Heart left ventricle (tissue), 16 donors: ENCODE measurements around the gene FAM83G. TPM values are rescaled to one million over a fixed set of nuclear protein-coding genes. Genes with fewer than 3 reads are reported as not detected.
"Not testable (repeated sequence)": the region's sequence is repeated elsewhere in the genome, so short reads cannot be mapped to it uniquely, and the experiment has no call there.

Experiments used
- ATAC-seq, 4 donors: fragments of 200-7000 bp; cut with Tn5 transposase; one replicate each; pipeline ENCODE4 v1.9.1; 2020 to 2022; ENCODE audit warnings: moderate library complexity in 4 of 4, mild to moderate bottlenecking in 3 of 4, moderate number of reproducible peaks in 1 of 4
- DNase-seq, 5 donors: peaks; one replicate each; pipeline ENCODE4 v3.0.0-alpha.2; 2020
- H3K27ac ChIP-seq, 12 donors: fragments of 200-600 bp; sonication (generic) in 4 of 12; one replicate each; pipeline versions ENCODE4 v1.5.0 to v1.8.0; 2016 to 2022; ENCODE audit warnings: mild to moderate bottlenecking in 2 of 12
- H3K27me3 ChIP-seq, 9 donors: fragments of 200-600 bp; sonication (generic) in 2 of 9; one replicate each; pipeline versions ENCODE4 v1.5.1 to v1.8.0; 2016 to 2022; ENCODE audit warnings: mild to moderate bottlenecking in 3 of 9
- H3K36me3 ChIP-seq, 9 donors: fragments of 200-600 bp; sonication (generic) in 2 of 9; one replicate each; pipeline versions ENCODE4 v1.5.0 to v1.8.0; 2018 to 2022; ENCODE audit warnings: mild to moderate bottlenecking in 2 of 9
- H3K4me1 ChIP-seq, 12 donors: fragments of 200-600 bp; sonication (generic) in 4 of 12; one replicate each; pipeline versions ENCODE4 v1.5.0 to v1.8.0; 2016 to 2022; ENCODE audit warnings: mild to moderate bottlenecking in 3 of 12
- H3K4me3 ChIP-seq, 12 donors: fragments of 200-600 bp; sonication (generic) in 4 of 12; one replicate each; pipeline versions ENCODE4 v1.5.0 to v1.8.0; 2017 to 2022; ENCODE audit warnings: mild to moderate bottlenecking in 9 of 12, moderate library complexity in 4 of 12
- H3K9me3 ChIP-seq, 12 donors: fragments of 200-600 bp; sonication (generic) in 4 of 12; one replicate each; pipeline versions ENCODE4 v1.5.0 to v1.8.0; 2016 to 2022; ENCODE audit warnings: mild to moderate bottlenecking in 1 of 12
- WGBS, 4 donors: extraction: QIAGEN DNeasy Blood & Tissue Kit in 2 of 4; methylation state at CpG; one replicate each; pipeline versions ENCODE4 v1.1.5 to v1.1.7; 2013 to 2018; 5-methylcytosine and 5-hydroxymethylcytosine counted together
- intact Hi-C, 10 donors: fragments of 100-400 bp; cut with DNase I; formaldehyde crosslinking; loops; one replicate each; pipeline versions ENCODE4 v1.11.1 to v1.14.2; 2022
- polyA plus RNA-seq, 2 donors: library from polyadenylated mRNA; stranded (reverse); fragments of 200-250 nt; gene quantifications; one replicate each; pipeline ENCODE4 v1.2.3, GENCODE V29; 2013
- total RNA-seq, 9 donors: library from RNA; depleted of rRNA in 2 of 9; stranded (reverse); fragments of >200 nt in 2 of 9; fragmentation: NEBNext Ultra II Directional in 3 of 9; extraction: Animal tissue kit (Norgen Biotek cat#: 25700) in 3 of 9; gene quantifications; one replicate each; pipeline versions ENCODE4 v1.1.0 to v1.2.4, GENCODE V29; 2016 to 2023
- TF ChIP-seq, protein P1 (sequence below), 12 donors: fragments of 200-600 bp; sonication (generic) in 4 of 12; IDR thresholded peaks; one replicate each; pipeline versions ENCODE4 v1.5.0 to v1.8.0; 2018 to 2022; ENCODE audit warnings: antibody characterized with exemption in 12 of 12, mild to moderate bottlenecking in 5 of 12
- donor health status: ischemic (EF 13 %, LVEDD 7.1; RV severe dilation, severe dysfunction).
- donor health status: healthy with polysubstance abuse.
- donor health status: DM: no; HTN: yes; CAD: no.
- donor health status: DM: no; HTN: no; CAD: no.
- donor health status: ischemic (EF 25% LVEDD 6.9; RV normal size, moderate dysfunction).
- donor health status: ischemic (EF 25% LVEDD 5.7; RV mildly dilated, moderate dysfunction).
- donor health status: healthy.
- donor health status: DM: yes; HTN: yes; CAD: no.
- donor health status: ischemic (EF 35%, LVEDD 5.7; RV mildly dilated, moderate dysfunction).
- donor health status: nonischemic (EF 11% LVEDD 7.7; RV severe dilation, severe dysfunction).
- donor health status: DM: yes; HTN: yes; CAD: no.
- donor health status: PGD.
- donor health status: ischemic (EF 29% LVEDD 5.4; RV normal size, mild dysfunction).
- donor health status: nonischemic (EF 23%, LVEDD 6.1; RV moderate dilation, normal function).

FAM83G gene
- total and polyA plus RNA-seq, 11 donors, result 1.2 to 12.8 (median 1.8) TPM

DNA sequence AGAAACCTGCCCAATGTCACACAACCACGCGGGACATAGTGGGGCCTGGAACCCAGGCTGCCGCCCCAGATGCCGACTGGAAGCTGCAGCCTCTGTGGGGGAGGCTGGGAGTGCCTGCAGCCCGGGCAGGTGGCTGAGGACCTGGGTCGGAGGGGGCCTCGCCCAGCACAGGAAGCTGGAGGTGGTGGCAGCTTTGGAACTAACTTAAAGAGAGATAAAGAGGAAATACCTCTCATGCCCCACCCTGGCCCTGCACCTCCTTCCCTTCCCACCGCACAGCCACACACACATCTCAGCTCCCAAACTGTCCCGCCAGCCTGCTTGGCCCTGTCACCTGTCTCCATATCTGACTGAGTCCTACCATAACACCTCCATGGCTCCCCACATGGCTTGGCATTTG, 35.8 kb upstream of the FAM83G start:
- ATAC-seq, H3K27ac ChIP-seq, DNase-seq, H3K9me3 ChIP-seq, intact Hi-C loops, H3K27me3 ChIP-seq, H3K4me1 ChIP-seq, H3K4me3 ChIP-seq, H3K36me3 ChIP-seq: not testable (repeated sequence)
- WGBS, 4 donors, result no CpG with 5 or more reads among the region's 9 CpGs

- intact Hi-C loops, result not testable (repeated sequence)
- ATAC-seq, result peak in 1 of 4 donors; percentile 8
- WGBS, 4 donors, result no CpG with 5 or more reads among the region's 12 CpGs
Measured at GRCh38 chr17:19038730-19039129, 34.2 kb upstream of the FAM83G start.

GRCh38 chr17:19038007-19038406, 33.4 kb upstream of the FAM83G start:
- H3K36me3 ChIP-seq, H3K27ac ChIP-seq, DNase-seq, H3K9me3 ChIP-seq, H3K4me3 ChIP-seq, H3K4me1 ChIP-seq, H3K27me3 ChIP-seq, intact Hi-C loops: not testable (repeated sequence)
- ATAC-seq, result peak; percentile 81 to 88 (median 82)
- no CpG with 5 or more reads among the region's 17 CpGs for WGBS, 4 donors

More at GRCh38 chr17:19038730-19039129, 34.2 kb upstream of the FAM83G start:
- H3K4me1 ChIP-seq, H3K36me3 ChIP-seq, H3K27me3 ChIP-seq, DNase-seq, H3K9me3 ChIP-seq, H3K4me3 ChIP-seq, H3K27ac ChIP-seq: not testable (repeated sequence)

DNA sequence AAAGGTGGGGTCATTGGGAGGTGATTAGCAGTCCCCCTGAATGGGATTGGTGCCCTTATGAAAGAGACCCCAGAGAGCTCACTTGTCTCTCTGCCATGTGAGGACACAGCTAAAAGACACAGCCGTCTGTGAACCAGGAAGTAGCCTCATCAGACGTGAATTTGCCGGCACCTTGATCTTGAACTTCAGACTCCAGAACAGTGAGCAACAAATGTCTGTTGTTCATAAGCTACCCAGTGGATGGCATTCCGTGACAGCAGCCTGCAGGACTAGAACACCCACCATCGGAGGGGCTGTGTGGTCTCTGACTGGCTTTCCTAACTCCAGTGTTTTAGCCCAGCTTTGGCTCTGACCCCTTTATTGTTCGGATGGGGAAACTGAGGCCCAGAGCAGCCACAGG, 33.0 kb upstream of the FAM83G start:
- ATAC-seq, DNase-seq, H3K27ac ChIP-seq, H3K36me3 ChIP-seq, H3K27me3 ChIP-seq, intact Hi-C loops, H3K9me3 ChIP-seq, H3K4me1 ChIP-seq, H3K4me3 ChIP-seq: not testable (repeated sequence)
- 17 to 43% methylated on average over 1 of the region's 6 CpGs; no CpG with 5 or more reads in 2 of the 4 donors for WGBS, 4 donors

DNA sequence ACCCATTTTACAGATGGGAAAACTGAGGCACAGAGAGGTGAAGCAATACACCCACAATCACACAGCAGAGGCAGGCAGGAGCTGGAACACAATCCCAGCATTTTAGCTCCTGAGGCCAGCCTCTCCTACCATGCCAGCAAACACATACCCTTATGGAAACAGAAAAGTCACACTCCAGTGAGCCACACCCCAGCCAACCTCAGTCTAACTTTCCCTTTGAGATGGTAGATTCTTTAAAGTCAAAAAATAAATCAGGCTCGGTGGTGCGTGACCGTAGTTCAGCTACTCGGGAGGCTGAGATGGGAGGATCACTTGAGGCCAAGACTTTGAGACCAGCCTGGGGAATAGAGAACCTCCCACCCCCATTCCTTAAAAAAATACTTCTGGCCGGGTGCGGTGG, 31.6 kb upstream of the FAM83G start:
- DNase-seq, H3K4me3 ChIP-seq, intact Hi-C loops, H3K4me1 ChIP-seq, H3K36me3 ChIP-seq, H3K27ac ChIP-seq, H3K27me3 ChIP-seq, ATAC-seq, H3K9me3 ChIP-seq: not testable (repeated sequence)
- no CpG with 5 or more reads among the region's 6 CpGs for WGBS, 4 donors

DNA sequence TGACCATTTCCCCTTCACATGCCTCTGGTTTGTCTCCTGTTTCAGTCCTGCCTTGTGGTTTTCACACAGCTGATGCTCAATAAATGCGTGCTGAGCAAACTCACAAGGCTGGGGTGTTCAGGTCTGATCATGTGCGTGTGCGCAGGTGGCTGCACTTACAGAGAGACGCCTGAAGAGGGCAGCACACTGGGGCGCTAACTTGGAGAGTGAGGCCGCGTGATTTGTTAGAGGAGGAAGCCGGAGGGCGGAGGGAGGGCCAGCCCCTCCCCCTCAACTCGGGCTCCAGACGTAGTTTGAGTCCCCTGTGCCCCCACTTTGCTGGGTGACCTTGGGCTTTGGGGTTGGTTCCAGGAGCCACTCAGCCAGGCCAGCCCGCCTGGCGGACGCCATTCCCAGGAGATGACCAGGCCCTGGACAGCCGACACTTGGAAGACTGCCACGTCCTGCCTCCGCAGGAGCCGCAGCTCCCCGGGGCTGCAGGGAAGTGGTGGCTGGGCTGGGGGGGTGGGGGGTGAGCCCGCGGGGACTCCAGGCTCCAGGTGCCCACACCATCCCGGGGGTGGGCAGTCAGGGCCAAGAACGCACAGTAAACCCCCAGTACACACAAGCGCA, 27.9 kb upstream of the FAM83G start:
- H3K4me1 ChIP-seq, intact Hi-C loops, H3K36me3 ChIP-seq, H3K27me3 ChIP-seq, H3K9me3 ChIP-seq: not testable (repeated sequence)
- Histone ChIP-seq H3K27ac (peak overlapping the region in 3 of 12 donors; percentile 52 to 57 (median 56)), H3K4me3 (peak overlapping the region in 1 of 12 donors; percentile 28)
- WGBS, 4 donors, result 17 to 30% methylated on average over 2 to 3 of the region's 24 CpGs; no CpG with 5 or more reads in 2 of the 4 donors
- DNase-seq, result peak in 1 of 5 donors; percentile 14
- ATAC-seq, result peak; percentile 71 to 91 (median 88)

DNA sequence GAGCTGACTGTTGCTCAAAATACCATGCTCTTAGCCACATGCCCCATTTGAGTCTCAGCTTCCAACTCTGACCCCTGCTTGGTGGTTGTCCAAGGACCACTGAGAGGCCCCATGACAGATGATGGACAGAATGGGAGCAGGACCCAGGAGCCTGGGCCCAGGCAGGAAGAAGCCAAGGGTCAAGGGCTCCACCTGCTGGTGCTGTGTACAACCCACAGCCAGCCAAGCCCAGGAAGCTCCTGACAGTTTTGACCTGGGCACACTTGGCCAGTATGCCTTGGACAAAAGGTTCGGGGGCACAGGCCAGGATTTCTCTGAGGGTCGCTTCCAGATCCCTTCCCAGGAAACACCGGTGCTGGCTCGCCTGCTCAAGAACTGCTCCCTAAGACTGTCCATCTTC, 27.2 kb upstream of the FAM83G start:
- peak overlapping the region in 4 of 12 donors; percentile 47 to 62 (median 54) for H3K27ac ChIP-seq
- H3K4me1 ChIP-seq, H3K36me3 ChIP-seq, H3K27me3 ChIP-seq, H3K9me3 ChIP-seq, H3K4me3 ChIP-seq, intact Hi-C loops: not testable (repeated sequence)
- TF ChIP-seq, protein P1, sequence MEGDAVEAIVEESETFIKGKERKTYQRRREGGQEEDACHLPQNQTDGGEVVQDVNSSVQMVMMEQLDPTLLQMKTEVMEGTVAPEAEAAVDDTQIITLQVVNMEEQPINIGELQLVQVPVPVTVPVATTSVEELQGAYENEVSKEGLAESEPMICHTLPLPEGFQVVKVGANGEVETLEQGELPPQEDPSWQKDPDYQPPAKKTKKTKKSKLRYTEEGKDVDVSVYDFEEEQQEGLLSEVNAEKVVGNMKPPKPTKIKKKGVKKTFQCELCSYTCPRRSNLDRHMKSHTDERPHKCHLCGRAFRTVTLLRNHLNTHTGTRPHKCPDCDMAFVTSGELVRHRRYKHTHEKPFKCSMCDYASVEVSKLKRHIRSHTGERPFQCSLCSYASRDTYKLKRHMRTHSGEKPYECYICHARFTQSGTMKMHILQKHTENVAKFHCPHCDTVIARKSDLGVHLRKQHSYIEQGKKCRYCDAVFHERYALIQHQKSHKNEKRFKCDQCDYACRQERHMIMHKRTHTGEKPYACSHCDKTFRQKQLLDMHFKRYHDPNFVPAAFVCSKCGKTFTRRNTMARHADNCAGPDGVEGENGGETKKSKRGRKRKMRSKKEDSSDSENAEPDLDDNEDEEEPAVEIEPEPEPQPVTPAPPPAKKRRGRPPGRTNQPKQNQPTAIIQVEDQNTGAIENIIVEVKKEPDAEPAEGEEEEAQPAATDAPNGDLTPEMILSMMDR (IDR thresholded peaks at IDR 0.05), result peak in 11 of 12 donors; percentile 16 to 48 (median 42)
- ATAC-seq (peak; percentile 83 to 90 (median 86)), DNase-seq (peak; percentile 64 to 77 (median 70))
- no CpG with 5 or more reads among the region's 4 CpGs for WGBS, 4 donors

GRCh38 chr17:19030771-19031449, 26.3 kb upstream of the FAM83G start:
- DNase-seq, ATAC-seq, H3K36me3 ChIP-seq, H3K9me3 ChIP-seq, H3K4me3 ChIP-seq, H3K27me3 ChIP-seq, H3K4me1 ChIP-seq, H3K27ac ChIP-seq, intact Hi-C loops: not testable (repeated sequence)
- WGBS, 4 donors, result 78 to 88% methylated on average over 2 of the region's 5 CpGs; no CpG with 5 or more reads in 2 of the 4 donors

- H3K9me3 ChIP-seq, ATAC-seq, DNase-seq, intact Hi-C loops, H3K4me3 ChIP-seq, H3K27me3 ChIP-seq, H3K4me1 ChIP-seq, H3K27ac ChIP-seq, H3K36me3 ChIP-seq: not testable (repeated sequence)
- 29 to 48% methylated on average over 2 of the region's 5 CpGs; no CpG with 5 or more reads in 2 of the 4 donors for WGBS, 4 donors
Measured at GRCh38 chr17:19029740-19030139, 25.2 kb upstream of the FAM83G start.

DNA sequence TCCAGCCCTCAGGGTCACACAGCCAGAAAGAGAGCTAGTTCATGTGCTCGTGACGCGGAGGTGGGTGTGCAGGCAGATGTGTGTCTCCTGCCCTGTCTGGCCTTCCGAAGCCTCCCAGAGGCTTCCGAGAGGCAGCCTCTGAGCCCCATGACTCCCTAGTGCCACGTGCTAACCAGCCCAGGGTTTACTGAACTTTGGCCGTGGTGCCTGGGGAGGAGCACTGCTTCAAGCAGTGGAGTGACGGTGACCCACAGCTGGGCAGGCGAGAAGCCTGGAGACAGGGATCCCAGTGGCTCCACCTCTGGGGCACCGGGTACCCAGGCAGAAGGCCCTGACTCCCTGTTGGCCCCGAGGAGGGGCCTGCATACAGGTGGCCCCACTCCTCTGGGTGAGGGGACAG, 24.1 kb upstream of the FAM83G start:
- H3K27ac ChIP-seq, DNase-seq, H3K27me3 ChIP-seq, intact Hi-C loops, H3K4me1 ChIP-seq, H3K4me3 ChIP-seq, H3K9me3 ChIP-seq, ATAC-seq, H3K36me3 ChIP-seq: not testable (repeated sequence)
- no CpG with 5 or more reads among the region's 11 CpGs for WGBS, 4 donors
